Stimulated activated naive CD8-positive, alpha-beta T cell treated with anti-CD3 and anti-CD28 coated beads, Interleukin-15, Interleukin-2, amounts not matched to agents 100 U/mL and 50 U/mL, for 24 hours (primary cell): ENCODE data around the gene NEUROG1.

Experiments
- ATAC-seq: fragments of 150-1000 bp; cut with Tn5 transposase; one replicate; pipeline ENCODE4 v1.10.0; 2021
- DNase-seq: peaks from one replicate; pipeline ENCODE4 v3.0.0; 2021

Gene NEUROG1

GRCh38 chr5:135493406-135494180, 42.2 kb downstream of the NEUROG1 start:
- no peak for DNase-seq

DNA sequence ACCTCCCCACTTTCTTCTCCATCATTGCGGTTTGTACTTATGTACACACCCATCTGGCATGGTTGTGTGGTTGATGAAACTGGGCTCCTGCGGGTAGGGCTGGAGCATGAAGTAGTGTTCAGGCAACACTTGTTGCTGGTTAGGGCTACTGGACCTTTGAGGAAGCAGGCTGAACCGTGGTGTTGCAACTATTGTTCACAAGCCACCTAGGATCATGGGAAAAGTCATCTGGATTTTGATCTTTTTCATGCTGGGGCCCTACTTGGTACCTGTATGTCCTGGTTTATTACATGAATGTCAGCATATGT, 43.5 kb downstream of the NEUROG1 start:
- ATAC-seq (no peak), DNase-seq (no peak)

More at GRCh38 chr5:135493406-135494180, 42.2 kb downstream of the NEUROG1 start:
- ATAC-seq: no peak

DNA sequence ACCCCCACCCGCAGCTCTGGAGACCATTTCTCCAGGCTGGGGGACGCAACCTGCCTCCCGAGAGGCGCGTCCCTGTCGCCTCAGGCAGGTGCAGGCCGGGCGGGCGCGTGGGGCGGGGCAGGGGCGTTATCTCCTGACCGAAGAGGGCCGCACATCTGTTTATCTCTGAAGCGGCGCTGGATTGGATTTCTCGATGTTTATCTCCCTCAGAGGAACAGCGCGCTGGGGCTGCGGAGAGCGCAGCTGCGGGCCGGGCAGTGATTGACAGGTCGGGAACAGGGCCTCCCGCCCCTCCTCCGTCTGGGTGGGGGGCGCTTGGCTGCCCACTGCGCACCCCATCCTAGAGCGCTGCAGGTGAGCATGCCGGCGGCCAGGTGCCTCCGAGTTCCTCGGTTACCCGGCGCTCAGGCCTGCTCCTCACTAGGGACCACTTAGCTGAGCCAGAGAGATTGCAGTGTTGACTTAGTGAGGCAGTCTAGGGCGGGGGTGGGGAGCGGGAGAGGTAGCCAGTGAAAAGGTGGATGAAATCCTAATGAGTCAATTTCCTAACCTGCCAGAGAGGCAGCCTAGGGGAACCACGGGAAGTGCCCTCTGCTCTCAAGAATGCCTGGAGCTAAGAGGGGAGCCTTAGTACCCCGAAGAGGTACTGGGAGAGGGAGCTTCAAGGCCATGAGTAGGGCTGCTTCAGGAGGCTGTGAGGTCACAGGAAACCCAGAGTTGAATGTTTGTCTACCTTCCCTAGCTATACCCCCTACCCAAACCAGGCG, 44.0 kb downstream of the NEUROG1 start:
- DNase-seq (no peak), ATAC-seq (no peak)

DNA sequence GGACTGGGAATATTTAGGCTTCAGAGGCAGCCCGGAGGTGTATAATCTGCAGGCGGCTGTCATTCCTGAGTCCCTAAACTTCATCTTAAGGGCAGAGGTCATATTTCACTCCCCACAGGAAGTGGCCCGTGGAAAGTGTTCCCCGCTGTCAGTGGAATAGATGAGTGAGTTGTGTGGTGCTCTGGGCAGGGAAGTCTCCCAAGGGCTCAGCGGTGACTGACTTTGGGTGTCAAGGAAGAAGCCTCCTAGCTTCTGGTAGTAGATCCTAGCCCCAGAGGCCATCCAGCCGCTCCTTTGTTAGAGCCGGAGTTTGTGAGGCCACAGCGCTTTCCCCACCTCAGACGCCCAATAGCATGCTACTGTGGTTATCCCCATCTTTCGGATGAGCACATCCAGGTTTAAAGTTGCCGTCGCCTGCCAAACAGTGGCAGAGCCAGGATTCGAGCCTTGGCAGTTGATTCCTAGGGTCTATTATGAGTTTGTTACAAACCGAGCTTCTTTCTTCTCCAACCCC, 44.7 kb downstream of the NEUROG1 start:
- ATAC-seq (no peak), DNase-seq (no peak)

DNA sequence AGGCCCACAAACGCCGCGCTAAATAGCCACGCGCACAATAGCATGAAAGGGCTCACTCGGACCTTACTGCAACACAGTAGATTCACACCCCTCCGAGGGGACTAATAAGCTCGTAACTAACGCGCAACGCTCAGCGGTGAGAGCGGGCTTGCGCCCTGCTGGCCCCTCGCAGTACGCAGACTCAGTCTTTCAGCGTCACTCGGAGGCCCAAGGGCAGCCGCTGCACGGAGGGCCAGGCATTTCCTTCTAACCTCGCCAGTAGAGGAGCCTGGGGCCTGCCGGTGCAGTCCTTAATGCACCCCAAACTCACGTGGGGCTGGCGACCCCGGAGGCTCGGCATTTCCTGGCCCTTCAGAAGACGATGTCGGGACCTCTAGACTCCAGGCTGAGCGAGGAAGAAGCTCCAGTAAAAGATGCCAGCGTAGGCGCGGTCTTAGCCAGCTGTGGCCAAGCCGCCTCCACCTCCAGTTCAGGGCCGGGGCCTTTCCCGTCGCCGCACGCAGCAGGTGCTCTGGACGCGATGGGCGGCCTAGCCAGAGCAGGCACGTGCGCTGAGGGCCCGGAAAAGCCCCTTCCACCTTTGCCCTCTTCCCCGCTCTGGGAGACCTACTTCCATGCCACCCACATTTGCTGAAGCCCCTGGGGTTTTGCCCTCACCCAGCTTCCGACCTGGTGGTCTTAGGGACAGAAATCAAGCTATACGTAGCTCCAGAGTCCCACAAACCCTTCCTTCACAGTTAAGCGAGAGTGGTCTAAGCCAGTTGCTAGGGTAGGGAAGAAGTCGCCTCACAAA, 45.3 kb downstream of the NEUROG1 start:
- no peak for DNase-seq
- ATAC-seq: no peak

DNA sequence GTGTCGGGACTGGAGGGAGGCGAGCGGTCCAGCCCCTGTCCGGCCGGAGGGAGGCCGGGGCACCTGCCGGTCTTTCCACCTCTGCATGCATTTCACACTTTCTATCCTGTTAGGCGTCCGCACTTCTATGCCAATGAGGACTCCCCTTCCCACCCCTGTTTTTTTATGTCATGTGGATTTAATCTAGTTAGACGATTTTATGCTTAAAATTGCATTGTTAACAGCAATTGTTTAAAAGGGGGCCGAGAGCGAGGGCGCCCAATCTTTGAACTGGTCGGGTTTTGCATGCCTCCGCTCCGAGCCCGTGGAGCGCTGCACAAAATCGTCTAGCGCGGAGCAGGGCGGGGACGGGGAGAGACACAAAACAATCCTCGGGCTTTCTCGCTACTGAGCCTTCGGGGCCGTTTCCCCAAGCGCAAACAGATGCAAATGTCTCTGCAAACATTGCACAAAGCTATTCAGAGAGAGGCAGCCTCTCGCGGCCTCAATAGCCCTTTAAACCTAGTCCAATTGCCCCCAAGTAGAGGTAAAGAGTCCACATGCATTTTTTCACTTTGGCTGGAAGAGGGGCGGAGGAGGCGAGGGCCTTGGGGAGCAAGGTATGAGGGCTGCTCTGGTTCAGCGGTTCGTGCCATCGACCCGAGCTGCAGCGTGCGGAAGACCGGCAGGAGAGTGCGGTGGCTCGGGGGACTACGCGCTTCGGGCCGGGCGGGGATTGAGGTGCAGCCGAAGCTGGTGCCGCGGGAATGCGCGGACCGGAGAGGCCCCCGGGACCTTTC, 46.1 kb downstream of the NEUROG1 start:
- ATAC-seq (no peak), DNase-seq (no peak)

DNA sequence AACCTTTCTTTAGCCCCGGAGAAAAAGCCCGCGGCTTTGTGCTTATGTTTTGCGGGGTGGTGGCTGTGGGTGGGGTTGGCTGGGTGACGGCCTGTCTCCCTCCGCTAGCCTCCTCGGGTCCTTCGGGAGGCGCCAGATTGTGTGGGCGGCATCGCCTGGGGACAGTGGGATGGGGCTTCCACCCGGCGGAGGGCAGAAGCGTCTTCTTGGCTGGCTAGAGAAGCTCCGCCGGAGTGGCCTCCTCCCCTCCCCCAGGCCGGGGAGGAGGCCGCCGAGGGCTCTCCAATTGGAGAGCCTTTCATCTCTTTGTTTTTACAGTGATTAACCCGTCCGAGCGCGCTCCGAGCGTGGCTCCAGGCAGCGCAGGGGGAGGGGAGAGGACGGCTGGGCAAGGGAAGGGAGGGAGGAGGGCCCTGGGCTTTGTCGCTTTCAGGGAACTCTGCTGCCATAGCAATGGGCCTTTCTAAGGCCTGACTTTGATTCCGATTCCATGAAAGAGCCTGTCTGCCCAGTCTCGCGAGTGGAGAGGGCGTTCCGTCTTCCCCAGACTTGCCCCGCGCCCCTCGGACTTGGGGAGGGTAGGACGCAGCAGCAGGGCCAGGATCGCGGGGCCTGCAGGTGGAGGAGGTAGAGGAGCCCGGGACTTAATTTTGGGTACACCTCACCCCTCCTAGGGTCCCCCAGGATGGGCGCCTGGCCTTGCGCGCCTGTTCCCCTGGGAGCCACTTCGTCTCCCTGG, 46.9 kb downstream of the NEUROG1 start:
- no peak for DNase-seq

GRCh38 chr5:135487839-135488514, 47.8 kb downstream of the NEUROG1 start:
- no peak for ATAC-seq
- DNase-seq: no peak

More for the DNA sequence above, 46.9 kb downstream of the NEUROG1 start:
- no peak for ATAC-seq

GRCh38 chr5:135487037-135487395, 48.7 kb downstream of the NEUROG1 start:
- no peak for ATAC-seq
- no peak for DNase-seq

DNA sequence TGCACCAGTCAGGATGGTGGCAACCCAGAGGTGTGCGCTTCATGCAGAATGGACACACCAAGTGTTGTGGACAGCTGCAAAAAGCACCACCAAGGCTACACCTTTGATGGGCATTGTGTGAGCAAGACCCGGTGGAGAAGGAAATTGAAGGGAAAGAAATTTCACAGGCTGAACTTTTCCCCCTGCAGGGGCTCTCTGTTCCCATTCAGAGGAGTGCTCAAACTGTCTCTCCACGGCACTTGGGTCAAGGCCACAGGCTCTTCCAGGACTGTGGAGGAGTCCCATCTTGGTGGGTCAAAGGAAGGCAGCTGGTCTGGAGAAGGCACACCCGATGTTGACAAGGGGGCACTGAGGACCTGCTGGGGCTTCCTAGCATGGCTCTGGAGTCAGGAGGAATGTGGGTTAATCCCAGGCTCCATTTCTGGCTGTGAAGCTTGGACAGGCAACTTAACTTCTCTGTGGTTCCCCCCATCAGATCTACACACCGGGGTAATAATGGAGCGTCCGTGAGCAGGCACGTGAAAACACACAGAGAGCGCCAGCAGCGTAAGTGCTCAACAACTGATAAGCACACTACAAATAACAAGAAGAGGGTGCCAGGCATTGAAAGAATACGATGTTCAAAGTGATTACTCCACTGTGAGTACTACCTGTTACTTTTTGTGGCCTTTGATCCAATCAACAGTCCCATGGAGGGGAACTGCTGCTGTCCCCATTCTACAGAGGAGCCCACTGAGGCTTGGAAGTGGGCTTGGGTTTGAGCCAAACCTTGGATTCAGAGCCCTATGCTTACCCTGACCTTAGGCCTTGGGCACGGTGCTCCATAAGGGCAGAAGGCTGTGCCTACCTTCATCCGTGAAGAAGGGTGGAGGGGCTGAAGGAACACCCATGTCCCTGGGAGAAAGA, 49.4 kb downstream of the NEUROG1 start:
- ATAC-seq (no peak), DNase-seq (no peak)

- DNase-seq (no peak), ATAC-seq (no peak)
Observed at GRCh38 chr5:135484674-135485086, 51.1 kb downstream of the NEUROG1 start.
